Trophoblast cell (in vitro differentiated cells and primary cell): ENCODE data around the gene CDCP1.
A peak's percentile ranks its signal among the peaks of the same experiment; 100 is the strongest.

Experiments
- DNase-seq, 2 donors: peaks; one replicate each; pipeline ENCODE4 v3.0.0-alpha.2; 2016
- H2AFZ ChIP-seq: 2 replicates; pipeline ENCODE4 v1.6.1; 2013; ENCODE audit warnings: low read length, moderate library complexity, mild to moderate bottlenecking; ENCODE audit not compliant: insufficient read depth, poor library complexity
- H2AK5ac ChIP-seq: 2 replicates; pipeline ENCODE4 v1.6.1; 2013; ENCODE audit warnings: mild to moderate bottlenecking, low read length
- H2BK120ac ChIP-seq: 2 replicates; pipeline ENCODE4 v1.6.1; 2013; ENCODE audit warnings: low read length, mild to moderate bottlenecking, moderate library complexity; ENCODE audit not compliant: insufficient read depth, poor library complexity
- H2BK12ac ChIP-seq: 2 replicates; pipeline ENCODE4 v1.6.1; 2013; ENCODE audit warnings: mild to moderate bottlenecking, low read length, moderate library complexity
- H2BK5ac ChIP-seq: 2 replicates; pipeline ENCODE4 v1.6.1; 2013; ENCODE audit warnings: low read length, low read depth, moderate library complexity, mild to moderate bottlenecking; ENCODE audit not compliant: poor library complexity
- H3K14ac ChIP-seq: 2 replicates; pipeline ENCODE4 v1.6.1; 2013; ENCODE audit warnings: mild to moderate bottlenecking, low read length
- H3K18ac ChIP-seq: 2 replicates; pipeline ENCODE4 v1.6.1; 2013; ENCODE audit warnings: mild to moderate bottlenecking, low read length
- H3K23ac ChIP-seq: 2 replicates; pipeline ENCODE4 v1.6.1; 2013; ENCODE audit warnings: low read length
- H3K27ac ChIP-seq: 2 replicates; pipeline ENCODE4 v1.5.1; 2013; ENCODE audit warnings: low read depth, mild to moderate bottlenecking, inconsistent platforms, low read length, moderate library complexity
- H3K27me3 ChIP-seq: 2 replicates; pipeline ENCODE4 v1.6.1; 2013; ENCODE audit warnings: inconsistent platforms, mild to moderate bottlenecking, low read length, moderate library complexity; ENCODE audit not compliant: insufficient read depth
- H3K36me3 ChIP-seq, 2 experiments: 1 replicate in 1 of 2; 2 replicates in 1 of 2; pipeline ENCODE4 v1.6.1; 2013; ENCODE audit warnings: low read length in 2 of 2, mild to moderate bottlenecking in 2 of 2, moderate library complexity in 1 of 2; ENCODE audit not compliant: insufficient read depth in 2 of 2, control insufficient read depth in 1 of 2
- H3K4ac ChIP-seq: 2 replicates; pipeline ENCODE4 v1.6.1; 2013; ENCODE audit warnings: low read depth, mild to moderate bottlenecking, low read length, moderate library complexity
- H3K4me1 ChIP-seq, 2 experiments: 1 replicate in 1 of 2; 2 replicates in 1 of 2; pipeline ENCODE4 v1.6.1; 2013; ENCODE audit warnings: low read length in 2 of 2, mild to moderate bottlenecking in 2 of 2, moderate library complexity in 1 of 2; ENCODE audit not compliant: insufficient read depth in 2 of 2, control insufficient read depth in 1 of 2
- H3K4me2 ChIP-seq: 2 replicates; pipeline ENCODE4 v1.6.1; 2013; ENCODE audit warnings: inconsistent platforms, mild to moderate bottlenecking, low read length, moderate library complexity
- H3K4me3 ChIP-seq: 2 replicates; pipeline ENCODE4 v1.5.1; 2013; ENCODE audit warnings: mild to moderate bottlenecking, low read depth, low read length, inconsistent platforms
- H3K79me1 ChIP-seq: one replicate; pipeline ENCODE4 v1.6.1; 2013; ENCODE audit warnings: low read length
- H3K79me2 ChIP-seq: 2 replicates; pipeline ENCODE4 v1.6.1; 2013; ENCODE audit warnings: low read length, mild to moderate bottlenecking; ENCODE audit not compliant: control insufficient read depth, insufficient read depth, poor library complexity
- H3K9ac ChIP-seq: 2 replicates; pipeline ENCODE4 v1.6.1; 2013; ENCODE audit warnings: mild to moderate bottlenecking, low read length
- H3K9me3 ChIP-seq: 2 replicates; pipeline ENCODE4 v1.6.1; 2013; ENCODE audit warnings: low read depth, mild to moderate bottlenecking, control low read depth, inconsistent platforms, low read length; ENCODE audit not compliant: insufficient read depth
- H4K12ac ChIP-seq: 2 replicates; pipeline ENCODE4 v1.6.1; 2013; ENCODE audit warnings: low read depth, mild to moderate bottlenecking, low read length, moderate library complexity
- H4K8ac ChIP-seq: 2 replicates; pipeline ENCODE4 v1.6.1; 2013; ENCODE audit warnings: low read depth, mild to moderate bottlenecking, low read length, moderate library complexity
- H4K91ac ChIP-seq: one replicate; pipeline ENCODE4 v1.6.1; 2013; ENCODE audit warnings: low read depth, mild to moderate bottlenecking, low read length, moderate library complexity
- WGBS: extraction: QIAGEN DNeasy Blood & Tissue Kit; methylation state at CpG from one replicate; pipeline ENCODE4 v1.1.7; 2013; ENCODE audit warnings: missing lambda C conversion rate; ENCODE audit not compliant: insufficient read length, insufficient coverage; ENCODE audit errors: extremely low coverage; 5-methylcytosine and 5-hydroxymethylcytosine counted together

The CDCP1 gene

DNA sequence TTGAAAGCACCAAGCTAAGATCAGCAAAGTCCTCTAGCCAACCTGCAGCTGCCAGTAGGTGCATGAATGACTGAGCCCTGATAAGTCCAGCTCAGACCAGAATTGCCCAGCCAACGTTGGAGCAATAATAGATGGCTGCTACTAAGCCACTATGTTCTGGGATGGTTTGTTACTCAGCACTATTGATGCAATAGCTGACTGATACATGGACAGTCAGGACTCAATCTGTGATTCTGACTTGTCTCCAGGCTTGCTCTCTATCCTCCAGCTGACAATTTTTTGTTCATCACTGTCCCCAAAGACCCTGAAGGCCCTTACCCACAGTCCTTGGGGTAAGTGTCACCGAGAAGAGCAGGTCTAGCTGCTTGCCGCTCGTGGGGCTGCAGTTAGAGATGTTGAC is 55.3 kb downstream of the CDCP1 start:
- H3K4ac ChIP-seq = no peak overlapping the region
- H3K27me3 ChIP-seq = no peaks in the 10 kb centered on the region
- peaks cover 6% of the 10 kb centered on the region for H3K9me3 ChIP-seq
- no peak overlapping the region for H4K8ac ChIP-seq
- H2BK120ac ChIP-seq = no peak overlapping the region
- H3K27ac ChIP-seq = no peak overlapping the region
- H3K79me1 ChIP-seq = no peaks in the 10 kb centered on the region
- no peak overlapping the region for H2AK5ac ChIP-seq
- H3K36me3 ChIP-seq = peaks cover 0 to 2% of the 10 kb centered on the region in 2 experiments
- H3K4me3 ChIP-seq = peak overlapping the region; percentile 40
- no peak overlapping the region for H3K14ac ChIP-seq
- no peak overlapping the region for H2BK5ac ChIP-seq
- H3K23ac ChIP-seq = no peak overlapping the region
- no CpG with 5 or more reads among the region's 4 CpGs for WGBS
- H3K18ac ChIP-seq = no peak overlapping the region
- no peak overlapping the region for H2AFZ ChIP-seq
- no peak overlapping the region for H3K9ac ChIP-seq
- peaks cover 2 to 9% of the 10 kb centered on the region in 2 experiments for H3K4me1 ChIP-seq
- H3K4me2 ChIP-seq = no peak overlapping the region
- H3K79me2 ChIP-seq = no peaks in the 10 kb centered on the region
- no peak overlapping the region for H4K12ac ChIP-seq
- H2BK12ac ChIP-seq = no peak overlapping the region
- DNase-seq = peak in 1 of 2 donors; percentile 38
- H4K91ac ChIP-seq = no peak overlapping the region

DNA sequence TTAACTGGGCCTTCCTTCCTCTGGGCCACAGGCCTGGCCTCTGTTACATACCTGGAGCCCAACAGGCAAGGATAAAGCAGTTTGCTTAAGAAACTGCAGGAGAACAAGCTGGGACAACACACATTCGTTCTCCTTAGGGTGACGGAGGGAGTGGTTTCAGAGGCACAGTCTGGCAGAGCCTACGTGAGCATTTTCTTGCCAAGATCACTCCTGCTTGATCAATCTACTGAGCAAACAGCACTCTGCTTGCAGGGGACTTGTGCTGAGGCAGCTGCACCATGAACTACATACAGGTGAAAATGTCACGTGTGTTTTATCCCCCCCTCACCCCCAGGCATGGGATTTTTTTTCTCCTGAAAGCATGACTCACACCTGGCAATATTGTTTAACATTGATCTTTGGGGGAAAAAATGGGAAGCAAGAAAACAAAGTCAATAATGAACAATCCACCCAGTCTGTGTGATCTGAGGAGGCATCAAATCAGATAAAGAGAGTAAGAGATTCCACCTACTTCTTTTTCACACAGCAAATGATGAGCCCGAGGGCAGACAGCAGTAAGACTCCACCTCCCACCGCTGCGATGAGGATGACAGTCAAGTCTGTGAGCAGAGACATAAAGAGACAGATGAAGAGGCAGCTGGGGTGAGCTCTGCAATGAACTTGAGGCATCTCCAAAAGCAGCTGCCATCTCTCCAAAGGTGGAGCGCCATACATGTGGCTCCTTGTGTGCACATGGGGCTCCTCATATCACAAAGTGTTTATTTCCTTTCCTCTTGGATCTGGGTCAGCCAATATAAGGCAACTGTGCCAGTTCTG is 57.4 kb downstream of the CDCP1 start:
- Histone ChIP-seq H2BK12ac (no peak overlapping the region), H3K4me1 (peaks cover 2 to 5% of the 10 kb centered on the region in 2 experiments), H3K23ac (no peak overlapping the region), H3K27ac (no peak overlapping the region), H2AK5ac (no peak overlapping the region), H3K18ac (no peak overlapping the region), H4K8ac (no peak overlapping the region), H3K4me2 (no peak overlapping the region), H3K4ac (no peak overlapping the region), H3K36me3 (peaks cover 0 to 2% of the 10 kb centered on the region in 2 experiments), H3K9ac (no peak overlapping the region), H4K91ac (no peak overlapping the region), H3K4me3 (no peak overlapping the region), H3K9me3 (peaks cover 6% of the 10 kb centered on the region), H3K27me3 (no peaks in the 10 kb centered on the region), H2BK120ac (no peak overlapping the region), H3K79me2 (no peaks in the 10 kb centered on the region), H4K12ac (no peak overlapping the region), H3K14ac (no peak overlapping the region), H2AFZ (no peak overlapping the region), H2BK5ac (no peak overlapping the region), H3K79me1 (no peaks in the 10 kb centered on the region)
- peak in 1 of 2 donors; percentile 38 for DNase-seq
- no CpG with 5 or more reads among the region's 8 CpGs for WGBS

GRCh38 chr3:45087155-45087554 is 59.0 kb downstream of the CDCP1 start:
- Histone ChIP-seq H2BK5ac (no peak overlapping the region), H2AFZ (no peak overlapping the region), H4K12ac (no peak overlapping the region), H3K18ac (no peak overlapping the region), H3K27me3 (no peaks in the 10 kb centered on the region), H2BK12ac (no peak overlapping the region), H3K36me3 (peaks cover 0 to 2% of the 10 kb centered on the region in 2 experiments), H3K4me3 (no peak overlapping the region), H3K4ac (no peak overlapping the region), H3K79me2 (no peaks in the 10 kb centered on the region), H3K79me1 (no peaks in the 10 kb centered on the region), H4K8ac (no peak overlapping the region), H3K9me3 (peaks cover 6% of the 10 kb centered on the region), H3K27ac (no peak overlapping the region), H2BK120ac (no peak overlapping the region), H3K14ac (no peak overlapping the region), H2AK5ac (no peak overlapping the region), H3K4me1 (no peaks in the 10 kb centered on the region), H4K91ac (no peak overlapping the region), H3K9ac (no peak overlapping the region), H3K23ac (peak overlapping the region; percentile 31), H3K4me2 (no peak overlapping the region)
- no CpG with 5 or more reads among the region's 7 CpGs for WGBS
- DNase-seq = no peak

- Histone ChIP-seq H3K27ac (no peak overlapping the region), H2BK120ac (no peak overlapping the region), H3K4ac (no peak overlapping the region), H3K79me2 (no peaks in the 10 kb centered on the region), H3K14ac (no peak overlapping the region), H3K36me3 (no peaks in the 10 kb centered on the region), H3K9ac (no peak overlapping the region), H3K4me3 (no peak overlapping the region), H3K27me3 (no peaks in the 10 kb centered on the region), H3K23ac (no peak overlapping the region), H2AFZ (no peak overlapping the region), H3K18ac (no peak overlapping the region), H4K8ac (no peak overlapping the region), H3K79me1 (no peaks in the 10 kb centered on the region), H2BK5ac (no peak overlapping the region), H4K12ac (no peak overlapping the region), H2BK12ac (no peak overlapping the region), H3K9me3 (no peaks in the 10 kb centered on the region), H4K91ac (no peak overlapping the region), H3K4me2 (no peak overlapping the region), H2AK5ac (no peak overlapping the region), H3K4me1 (no peaks in the 10 kb centered on the region)
- peak; percentile 52 to 69 for DNase-seq
- no CpG with 5 or more reads among the region's 13 CpGs for whole genome bisulfite sequencing
Measured at GRCh38 chr3:45084820-45085816, 61.1 kb downstream of the CDCP1 start.
